ENCODE data around the gene NKAIN4. TPM values are rescaled to one million over a fixed set of nuclear protein-coding genes. Genes with fewer than 3 reads are reported as not detected.

The NKAIN4 gene
- total and polyA plus RNA-seq, 2 experiments from 2014 or later, result 13.5 to 21.0 TPM

- peaks cover 55% of the 10 kb centered on the region for H3K4me1 ChIP-seq (ENCODE audit: insufficient read depth)
- H3K27me3 ChIP-seq, result peaks cover 10% of the 10 kb centered on the region
Measured at GRCh38 chr20:63259734-63260460, 5.6 kb upstream of the NKAIN4 start.

GRCh38 chr20:63258781-63259180, 4.5 kb upstream of the NKAIN4 start:
- peaks cover 61% of the 10 kb centered on the region for H3K4me1 ChIP-seq (ENCODE audit: insufficient read depth)
- H3K27ac ChIP-seq, result peak overlapping the region; percentile 93

More at GRCh38 chr20:63259734-63260460, 5.6 kb upstream of the NKAIN4 start:
- DNase-seq (ENCODE audit: low spot score), result no peak
- Histone ChIP-seq H3K4me2 (no peak overlapping the region), H3K9me3 (ENCODE audit: low read depth) (no peaks in the 10 kb centered on the region), H4K20me1 (ENCODE audit: insufficient read depth, poor library complexity, severe bottlenecking) (no peaks in the 10 kb centered on the region), H3K27ac (peak overlapping the region; percentile 93), H3K79me2 (no peaks in the 10 kb centered on the region), H3K36me3 (replicated peaks; ENCODE audit: insufficient read depth, low read depth) (no peaks in the 10 kb centered on the region), H2AFZ (no peak overlapping the region), H3K9me2 (replicated peaks; ENCODE audit: insufficient read depth) (no peaks in the 10 kb centered on the region), H3K4me3 (no peak overlapping the region)
- TF ChIP-seq CTCF (IDR thresholded peaks at IDR 0.05; ENCODE audit: poor library complexity) (no peak), EZH2 (IDR thresholded peaks at IDR 0.05; ENCODE audit: borderline replicate concordance) (no peak), EZH2phosphoT487 (IDR thresholded peaks at IDR 0.05; ENCODE audit: low read depth, severe bottlenecking, unreplicated experiment) (no peak)
- WGBS (ENCODE audit: low lambda C conversion rate, missing lambda C conversion rate), result 84% methylated on average over 25 of the region's 25 CpGs

DNA sequence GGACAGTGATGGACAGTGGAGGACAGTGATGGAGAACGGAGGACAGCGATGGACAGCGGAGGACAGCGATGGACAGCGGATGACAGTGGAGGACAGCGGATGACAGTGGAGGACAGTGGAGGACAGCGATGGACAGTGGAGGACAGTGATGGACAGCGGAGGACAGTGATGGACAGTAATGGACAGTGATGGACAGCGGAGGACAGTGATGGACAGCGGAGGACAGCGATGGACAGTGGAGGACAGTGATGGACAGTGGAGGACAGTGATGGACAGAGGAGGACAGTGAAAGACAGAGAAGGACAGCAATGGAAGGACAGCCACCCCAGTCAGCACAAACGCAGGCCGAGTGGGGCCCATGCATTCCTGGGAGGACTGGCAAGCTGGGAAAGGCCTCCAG, 3.4 kb upstream of the NKAIN4 start:
- no peaks in the 10 kb centered on the region for H3K9me2 ChIP-seq (replicated peaks; ENCODE audit: insufficient read depth)
- no peak for DNase-seq (ENCODE audit: low spot score)
- peaks cover 24% of the 10 kb centered on the region for H3K27me3 ChIP-seq
- H3K4me3 ChIP-seq, result no peak overlapping the region
- peaks cover 64% of the 10 kb centered on the region for H3K4me1 ChIP-seq (ENCODE audit: insufficient read depth)
- H3K4me2 ChIP-seq, result no peak overlapping the region
- no peak overlapping the region for H2AFZ ChIP-seq
- no peaks in the 10 kb centered on the region for H3K79me2 ChIP-seq
- no peaks in the 10 kb centered on the region for H3K36me3 ChIP-seq (replicated peaks; ENCODE audit: insufficient read depth, low read depth)
- H4K20me1 ChIP-seq (ENCODE audit: insufficient read depth, poor library complexity, severe bottlenecking), result no peaks in the 10 kb centered on the region
- 85% methylated on average over 10 of the region's 13 CpGs for WGBS (ENCODE audit: low lambda C conversion rate, missing lambda C conversion rate)
- no peak for TF ChIP-seq EZH2phosphoT487 (IDR thresholded peaks at IDR 0.05; ENCODE audit: low read depth, severe bottlenecking, unreplicated experiment)
- no peak for TF ChIP-seq EZH2 (IDR thresholded peaks at IDR 0.05; ENCODE audit: borderline replicate concordance)
- TF ChIP-seq CTCF (IDR thresholded peaks at IDR 0.05; ENCODE audit: poor library complexity), result no peak
- H3K27ac ChIP-seq, result peak overlapping the region; percentile 93
- H3K9me3 ChIP-seq (ENCODE audit: low read depth), result no peaks in the 10 kb centered on the region

More at GRCh38 chr20:63258781-63259180, 4.5 kb upstream of the NKAIN4 start:
- H3K4me3 ChIP-seq, result no peak overlapping the region
- peaks cover 14% of the 10 kb centered on the region for H3K27me3 ChIP-seq
- no peaks in the 10 kb centered on the region for H3K36me3 ChIP-seq (replicated peaks; ENCODE audit: insufficient read depth, low read depth)
- no peak overlapping the region for H2AFZ ChIP-seq
- no peaks in the 10 kb centered on the region for H3K9me3 ChIP-seq (ENCODE audit: low read depth)
- no peaks in the 10 kb centered on the region for H4K20me1 ChIP-seq (ENCODE audit: insufficient read depth, poor library complexity, severe bottlenecking)
- H3K9me2 ChIP-seq (replicated peaks; ENCODE audit: insufficient read depth), result no peaks in the 10 kb centered on the region
- peak overlapping the region; percentile 59 for H3K4me2 ChIP-seq
- peak; percentile 74 for DNase-seq (ENCODE audit: low spot score)
- H3K79me2 ChIP-seq, result no peaks in the 10 kb centered on the region
- no peak for TF ChIP-seq EZH2phosphoT487 (IDR thresholded peaks at IDR 0.05; ENCODE audit: low read depth, severe bottlenecking, unreplicated experiment)
- no peak for TF ChIP-seq EZH2 (IDR thresholded peaks at IDR 0.05; ENCODE audit: borderline replicate concordance)
- no peak for TF ChIP-seq CTCF (IDR thresholded peaks at IDR 0.05; ENCODE audit: poor library complexity)
- WGBS (ENCODE audit: low lambda C conversion rate, missing lambda C conversion rate), result 31% methylated on average over 8 of the region's 8 CpGs
